ENCODE results near the gene CAMSAP2.

CAMSAP2 gene

DNA sequence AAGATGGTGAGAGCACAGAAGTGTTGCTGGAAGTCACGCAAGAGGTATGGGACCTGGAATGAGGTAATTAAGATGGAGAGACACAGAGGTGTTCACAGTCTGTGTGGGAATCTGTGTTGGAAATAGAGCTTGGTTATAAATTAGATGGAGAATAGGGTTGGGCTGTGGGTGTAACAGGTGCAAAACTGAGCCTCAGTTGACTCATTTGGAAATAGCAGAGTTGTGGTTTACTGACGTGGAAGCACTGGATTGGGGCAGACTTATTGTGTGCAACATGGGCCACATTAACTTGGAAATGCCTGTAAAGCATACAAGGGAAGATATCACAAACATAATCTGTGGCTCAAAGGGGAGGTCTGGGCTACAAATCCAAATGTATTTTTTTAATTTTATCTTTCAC lies 13.0 kb downstream of the CAMSAP2 start:
- DNase-seq (ENCODE audit: low read depth): no peak
- TF ChIP-seq MYC (IDR thresholded peaks at IDR 0.05; ENCODE audit: low read depth, low read length): no peak
- TF ChIP-seq, protein P1, sequence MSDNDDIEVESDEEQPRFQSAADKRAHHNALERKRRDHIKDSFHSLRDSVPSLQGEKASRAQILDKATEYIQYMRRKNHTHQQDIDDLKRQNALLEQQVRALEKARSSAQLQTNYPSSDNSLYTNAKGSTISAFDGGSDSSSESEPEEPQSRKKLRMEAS (IDR thresholded peaks at IDR 0.05; ENCODE audit: low read depth, low read length): no peak
- TF ChIP-seq POLR2A (IDR thresholded peaks at IDR 0.05; ENCODE audit: extremely low read depth, insufficient read length): no peak
- no peak for TF ChIP-seq CTCF (IDR thresholded peaks at IDR 0.05; ENCODE audit: low read depth, low read length)

DNA sequence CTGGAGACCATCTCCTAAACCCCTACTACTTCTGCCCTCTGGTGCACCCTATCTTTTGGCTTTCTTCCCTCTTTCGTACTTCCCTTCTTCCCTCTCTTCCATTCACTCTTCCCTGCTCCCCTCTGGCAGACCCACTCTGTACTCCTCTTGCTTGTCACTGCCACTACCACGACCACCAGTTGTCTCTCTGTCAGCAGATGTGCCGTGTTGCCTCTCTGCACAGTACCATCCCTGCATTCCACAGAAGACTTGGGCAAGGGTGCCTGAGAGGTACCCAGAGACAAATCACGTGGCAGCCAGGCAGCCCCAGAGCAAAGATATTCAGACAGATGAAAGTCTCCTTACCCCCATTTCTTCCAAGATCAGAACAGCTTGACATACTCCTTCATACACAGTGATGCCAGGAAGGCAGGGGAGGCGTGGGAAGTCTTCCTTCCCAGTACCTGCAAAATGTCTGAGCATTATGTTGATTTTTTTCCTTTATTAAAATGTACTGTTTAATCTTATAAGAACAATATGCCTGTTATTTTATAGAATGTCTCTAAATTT lies 15.0 kb downstream of the CAMSAP2 start:
- no peak overlapping the region for H3K4me3 ChIP-seq (ENCODE audit: low read depth, low read length)
- no peak for DNase-seq (ENCODE audit: low read depth)
- TF ChIP-seq POLR2A (IDR thresholded peaks at IDR 0.05; ENCODE audit: extremely low read depth, insufficient read length) (no peak), MYC (IDR thresholded peaks at IDR 0.05; ENCODE audit: low read depth, low read length) (no peak), CTCF (IDR thresholded peaks at IDR 0.05; ENCODE audit: low read depth, low read length) (no peak)
- TF ChIP-seq, protein P1 (IDR thresholded peaks at IDR 0.05; ENCODE audit: low read depth, low read length): no peak

More for the DNA sequence above, 13.0 kb downstream of the CAMSAP2 start:
- H3K4me3 ChIP-seq (ENCODE audit: low read depth, low read length): no peak overlapping the region

DNA sequence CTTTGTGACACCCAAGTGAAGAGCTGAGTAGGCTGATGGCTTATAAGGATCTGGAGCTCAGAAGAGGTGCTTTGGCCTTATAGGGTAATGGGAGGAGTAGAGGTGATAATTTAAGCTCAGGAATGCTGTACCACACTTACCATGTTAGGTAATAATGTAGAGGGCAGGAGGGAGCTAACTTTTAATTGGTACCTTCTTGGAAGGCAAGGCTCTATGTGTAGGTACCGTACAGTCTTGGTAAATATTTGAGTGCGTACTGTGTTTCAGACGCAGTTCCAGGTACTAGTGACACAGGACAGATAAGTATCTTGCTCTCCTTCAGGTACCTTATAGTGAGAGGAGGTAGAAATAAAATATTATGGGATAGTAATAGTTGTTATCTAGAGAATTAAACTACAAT lies 16.8 kb downstream of the CAMSAP2 start:
- H3K4me3 ChIP-seq (ENCODE audit: low read depth, low read length): no peak overlapping the region
- no peak for DNase-seq (ENCODE audit: low read depth)
- TF ChIP-seq POLR2A (IDR thresholded peaks at IDR 0.05; ENCODE audit: extremely low read depth, insufficient read length) (no peak), MYC (IDR thresholded peaks at IDR 0.05; ENCODE audit: low read depth, low read length) (no peak), CTCF (IDR thresholded peaks at IDR 0.05; ENCODE audit: low read depth, low read length) (no peak)
- TF ChIP-seq, protein P1 (IDR thresholded peaks at IDR 0.05; ENCODE audit: low read depth, low read length): no peak

DNA sequence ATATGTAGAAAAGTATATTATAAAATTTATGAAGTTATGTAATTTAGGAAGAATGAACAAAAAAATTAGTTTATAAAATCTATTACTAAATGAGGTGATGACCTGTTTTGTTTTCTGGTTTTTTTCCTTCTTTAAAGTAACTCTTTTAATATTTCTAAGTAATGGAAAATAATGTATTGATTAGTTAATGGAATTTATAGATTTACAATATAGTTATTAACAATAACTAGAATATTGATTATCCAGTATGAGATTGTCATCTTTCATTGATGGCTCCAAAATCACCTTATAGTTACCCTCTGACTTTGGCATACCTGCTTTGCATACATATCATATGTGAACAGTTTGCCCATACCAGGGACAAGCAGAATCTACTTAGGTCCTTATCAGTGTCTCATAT lies 23.4 kb downstream of the CAMSAP2 start:
- no peak for TF ChIP-seq MYC (IDR thresholded peaks at IDR 0.05; ENCODE audit: low read depth, low read length)
- no peak for TF ChIP-seq CTCF (IDR thresholded peaks at IDR 0.05; ENCODE audit: low read depth, low read length)
- TF ChIP-seq, protein P1 (IDR thresholded peaks at IDR 0.05; ENCODE audit: low read depth, low read length): no peak
- no peak for TF ChIP-seq POLR2A (IDR thresholded peaks at IDR 0.05; ENCODE audit: extremely low read depth, insufficient read length)
- no peak for DNase-seq (ENCODE audit: low read depth)
- H3K4me3 ChIP-seq (ENCODE audit: low read depth, low read length): no peak overlapping the region

- no peak for TF ChIP-seq POLR2A (IDR thresholded peaks at IDR 0.05; ENCODE audit: extremely low read depth, insufficient read length)
- TF ChIP-seq, protein P1 (IDR thresholded peaks at IDR 0.05; ENCODE audit: low read depth, low read length): no peak
- TF ChIP-seq CTCF (IDR thresholded peaks at IDR 0.05; ENCODE audit: low read depth, low read length): no peak
- TF ChIP-seq MYC (IDR thresholded peaks at IDR 0.05; ENCODE audit: low read depth, low read length): no peak
- no peak overlapping the region for H3K4me3 ChIP-seq (ENCODE audit: low read depth, low read length)
- no peak for DNase-seq (ENCODE audit: low read depth)
Measured at GRCh38 chr1:200767321-200767720, 28.6 kb downstream of the CAMSAP2 start.
